NCI-H187 (cell line): ENCODE measurements around the gene KIF26B.
"Not testable (repeated sequence)": the region's sequence is repeated elsewhere in the genome, so short reads cannot be mapped to it uniquely, and the experiment has no call there.

ENCODE experiments used
- DNase-seq, 2 experiments: peaks; one replicate each; lab custom pipeline; 2025; lab: John Stamatoyannopoulos, UW

The KIF26B gene

DNA sequence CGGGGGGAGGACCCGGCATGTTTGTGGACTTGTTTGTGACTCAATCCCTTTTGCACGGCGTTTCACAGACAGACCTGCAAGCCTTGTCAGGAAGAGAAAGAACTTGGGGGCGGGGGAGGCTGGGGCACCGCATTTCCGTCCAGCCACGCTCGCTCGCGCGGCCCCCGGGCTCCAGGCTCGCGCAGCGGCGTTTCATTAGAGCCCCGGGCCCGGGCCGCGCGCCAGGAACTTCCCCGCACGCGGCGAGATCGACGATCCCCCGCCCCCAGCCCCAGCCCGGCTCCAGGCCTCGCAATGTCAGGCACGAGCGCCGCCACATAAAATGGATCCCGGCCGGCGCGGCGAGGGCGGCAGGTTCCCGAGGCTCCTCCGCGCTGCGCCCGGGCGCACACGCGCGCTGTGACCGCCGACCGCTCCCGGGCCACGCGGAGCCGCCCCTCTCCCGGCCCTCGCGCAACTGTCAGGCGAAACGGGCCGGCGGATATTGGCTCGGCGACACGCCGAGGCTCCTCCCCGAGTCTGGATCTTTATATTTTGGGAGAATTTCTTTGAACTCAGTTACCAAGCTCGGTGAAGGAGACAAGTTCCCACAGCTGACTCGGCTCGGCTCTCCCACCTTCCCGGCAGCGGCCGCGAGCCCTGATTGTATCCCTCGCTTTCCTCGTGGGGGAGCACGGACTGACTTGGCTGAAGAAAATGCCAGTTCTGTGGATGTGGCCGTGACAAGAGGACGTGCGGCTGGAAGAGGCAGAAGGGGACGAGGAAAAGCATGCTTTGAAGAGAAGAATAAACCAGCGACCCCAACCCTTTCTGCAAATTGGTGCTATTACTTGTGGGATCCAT lies at the start of gene KIF26B:
TSS of gene KIF26B (plus strand) at position 557 of the 843 bp plus-strand sequence. CDS start 440 bp downstream, outside the sequence.
- DNase-seq: no peak

GRCh38 chr1:245105042-245105441 lies 49.7 kb upstream of the KIF26B start:
- DNase-seq: no peak

GRCh38 chr1:245105815-245106410 lies 48.9 kb upstream of the KIF26B start:
- DNase-seq: no peak

GRCh38 chr1:245107776-245108114 lies 47.0 kb upstream of the KIF26B start:
- no peak for DNase-seq

DNA sequence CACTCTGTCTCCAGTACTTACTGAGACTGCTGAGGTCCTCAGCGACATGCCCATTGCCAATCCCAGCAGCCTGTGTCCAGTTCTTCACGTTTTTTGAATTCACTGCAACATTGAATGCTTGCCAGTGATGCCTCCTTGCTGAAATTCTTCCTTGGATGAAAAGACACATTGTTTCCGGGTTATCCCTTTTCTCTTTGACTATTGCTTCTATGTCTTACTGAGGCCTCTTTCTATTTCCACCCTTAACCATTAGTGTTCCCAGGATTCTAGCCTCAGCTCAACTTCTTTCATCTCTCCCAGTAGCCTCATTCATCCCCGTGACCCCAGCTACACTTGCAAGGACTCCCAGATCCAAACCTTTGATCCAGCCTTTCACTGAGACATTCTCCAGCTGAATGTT lies 46.5 kb upstream of the KIF26B start:
- DNase-seq: no peak

- no peak for DNase-seq
Observed at GRCh38 chr1:245108909-245109308, 45.9 kb upstream of the KIF26B start.

GRCh38 chr1:245110406-245110805 lies 44.4 kb upstream of the KIF26B start:
- DNase-seq: no peak

DNA sequence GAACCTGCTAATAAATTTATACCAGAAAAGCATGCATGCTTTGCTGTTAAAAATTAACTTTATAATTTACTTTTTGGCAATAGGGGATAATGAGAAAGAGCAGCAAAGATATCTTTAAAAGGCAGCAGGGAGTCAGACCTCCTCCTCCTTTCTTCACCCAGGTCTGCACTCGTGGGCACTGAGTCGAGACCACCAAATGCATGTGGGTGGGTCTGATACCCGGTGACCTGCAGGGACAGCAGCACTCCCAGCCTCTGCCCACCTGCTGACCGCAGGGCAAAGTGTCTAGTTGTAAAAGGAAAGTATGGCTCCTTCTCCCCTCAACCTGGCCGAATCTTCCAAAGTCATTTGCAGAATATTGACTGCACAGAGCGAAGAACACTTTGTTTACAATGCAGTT lies 43.7 kb upstream of the KIF26B start:
- DNase-seq: no peak

GRCh38 chr1:245113649-245114048 lies 41.1 kb upstream of the KIF26B start:
- DNase-seq: no peak

GRCh38 chr1:245116131-245116530 lies 38.7 kb upstream of the KIF26B start:
- DNase-seq: no peak

DNA sequence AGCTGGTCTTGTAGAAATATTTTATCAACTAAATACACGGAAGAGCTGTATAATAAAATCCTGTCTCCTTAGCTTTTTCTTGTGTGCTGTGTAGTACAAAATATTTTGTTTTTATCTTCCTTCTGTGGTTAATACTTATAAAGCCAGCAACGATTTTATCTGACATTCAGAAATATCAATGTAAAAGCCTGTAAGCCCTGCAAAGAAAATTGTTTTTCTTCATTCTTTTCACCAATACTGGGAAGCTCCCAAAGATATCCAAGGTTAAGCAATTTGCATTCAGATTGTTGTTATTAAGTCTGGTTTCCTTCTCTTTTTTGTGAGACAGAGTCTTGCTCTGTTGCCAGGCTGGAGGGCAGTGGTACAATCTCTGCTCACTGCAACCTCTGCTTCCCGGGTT lies 38.0 kb upstream of the KIF26B start:
- no peak for DNase-seq

GRCh38 chr1:245118066-245118465 lies 36.7 kb upstream of the KIF26B start:
- DNase-seq: no peak

DNA sequence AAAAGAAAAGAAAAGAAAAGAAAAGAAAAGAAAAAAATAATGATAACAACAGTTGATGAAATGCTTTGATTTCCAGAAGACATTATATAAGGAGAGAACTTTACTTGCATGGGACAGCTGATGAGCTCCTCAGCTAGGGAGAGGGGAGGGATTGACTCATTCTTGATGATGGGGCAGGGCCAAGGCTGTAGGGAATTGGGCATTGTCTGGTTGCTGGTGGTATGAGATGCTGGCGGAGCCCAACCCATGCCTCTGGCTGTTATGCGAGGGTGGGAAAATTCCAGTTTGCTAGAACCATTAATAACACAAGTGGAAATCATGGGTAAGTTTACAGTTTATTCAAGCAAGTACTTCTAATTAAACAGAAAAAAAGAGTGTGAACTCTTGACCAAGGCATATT lies 36.0 kb upstream of the KIF26B start:
- DNase-seq: no peak

DNA sequence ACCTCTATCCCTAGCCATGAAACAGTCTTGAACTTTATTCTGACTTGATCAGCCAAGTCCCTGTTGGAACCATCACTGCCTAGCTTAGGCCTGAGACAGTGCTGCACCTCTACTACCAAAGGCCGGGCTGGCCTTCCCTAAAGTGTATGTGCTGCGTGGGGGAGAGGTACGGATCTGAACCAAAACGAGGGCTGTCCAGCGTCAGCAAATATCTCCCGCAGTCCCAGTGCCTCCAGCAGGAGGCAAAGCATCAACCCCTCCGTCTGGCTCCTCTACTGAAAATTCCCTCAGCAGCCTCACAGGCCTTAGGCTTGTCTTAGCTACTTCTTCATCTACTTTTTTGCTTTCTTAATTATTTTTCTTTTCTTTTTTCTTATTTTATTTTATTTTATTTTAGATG lies 33.3 kb upstream of the KIF26B start:
- no peak for DNase-seq

- no peak for DNase-seq
Observed at GRCh38 chr1:245124241-245124640, 30.5 kb upstream of the KIF26B start.

GRCh38 chr1:245124644-245125043 lies 30.1 kb upstream of the KIF26B start:
- no peak for DNase-seq

DNA sequence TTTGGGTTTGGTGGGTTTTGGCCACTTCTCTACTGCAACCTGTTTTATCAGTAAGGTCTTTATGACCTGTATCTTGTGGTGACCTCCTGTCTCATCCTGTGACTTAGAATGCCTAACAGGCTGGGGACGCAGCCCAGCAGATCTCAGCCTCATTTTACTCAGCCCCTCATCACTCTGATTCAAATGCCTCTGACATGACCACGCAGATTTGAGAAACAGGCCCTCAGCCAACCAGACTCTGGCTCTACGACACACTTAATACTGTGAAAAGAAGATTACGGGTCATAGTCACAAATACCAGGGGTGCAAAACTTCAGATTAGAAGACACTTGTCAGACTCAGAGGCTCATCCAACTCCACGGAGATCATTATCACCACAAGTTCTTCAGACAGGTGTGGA lies 28.3 kb upstream of the KIF26B start:
- DNase-seq: no peak

- DNase-seq: no peak
Observed at GRCh38 chr1:245128381-245129101, 26.2 kb upstream of the KIF26B start.

- no peak for DNase-seq
Observed at GRCh38 chr1:245129319-245130240, 25.2 kb upstream of the KIF26B start.

DNA sequence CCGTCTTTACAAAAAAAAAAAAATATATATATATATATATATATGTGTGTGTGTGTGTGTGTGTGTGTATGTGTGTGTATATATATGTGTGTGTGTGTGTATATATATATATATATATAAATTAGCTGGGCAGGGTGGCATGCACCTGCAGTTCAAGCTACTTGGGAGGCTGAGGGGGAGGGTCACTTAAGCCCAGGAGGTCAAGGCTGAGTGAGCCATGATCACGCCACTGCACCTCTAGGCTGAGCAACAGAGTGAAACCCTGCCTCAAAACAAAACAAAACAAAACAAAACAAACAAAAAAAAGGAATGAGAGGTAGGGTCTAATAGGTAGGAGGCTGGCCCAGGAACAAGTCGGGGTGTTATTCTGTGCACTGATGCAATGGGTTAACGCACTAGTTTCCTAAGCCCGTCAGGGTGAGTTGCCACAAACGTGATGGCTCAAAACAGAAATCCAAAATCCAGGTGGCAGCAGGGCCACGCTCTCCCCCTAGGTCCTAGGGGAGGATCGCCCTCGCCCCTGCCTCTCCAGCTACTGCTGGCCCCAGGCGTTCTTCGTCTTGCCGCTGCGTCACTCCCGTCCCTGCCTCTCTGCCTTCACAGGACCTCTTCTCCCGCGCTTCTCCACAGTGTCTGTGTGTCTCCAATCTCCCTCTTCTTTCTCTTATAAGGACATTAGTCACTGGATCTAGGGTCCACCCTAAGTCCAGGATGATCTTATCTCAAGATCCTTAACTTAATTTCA lies 24.3 kb upstream of the KIF26B start:
- not testable (repeated sequence) for DNase-seq

DNA sequence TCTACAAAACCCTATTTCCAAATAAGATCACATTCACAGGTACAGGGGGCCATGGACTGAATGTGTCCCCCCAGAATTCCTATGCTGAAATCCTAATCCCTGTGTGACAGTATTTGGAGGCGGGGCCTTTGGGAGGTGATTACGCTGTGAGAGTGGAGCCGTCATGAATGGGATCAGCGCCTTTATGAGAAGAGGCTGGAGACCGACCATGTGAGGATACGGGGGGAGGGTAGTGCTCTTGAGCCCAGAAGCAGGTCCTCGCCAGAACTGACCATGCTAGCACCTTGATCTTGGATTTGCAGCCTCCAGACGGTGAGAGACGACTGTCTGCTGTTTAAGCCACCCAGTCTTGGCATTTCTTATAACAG lies 23.8 kb upstream of the KIF26B start:
- no peak for DNase-seq
